ENCODE measurements around the gene NRL. TPM values are rescaled to one million over a fixed set of nuclear protein-coding genes. Genes with fewer than 3 reads are reported as not detected.

Gene NRL
- polyA plus RNA-seq, 2 of the 4 experiments (the other 2 are of a cell fraction) = 0.93 to 0.97 TPM

GRCh38 chr14:24067133-24068082 is 47.3 kb downstream of the NRL start:
- FAIRE-seq (no peak), ATAC-seq (no peak)
- CTCF ChIA-PET = interaction anchor here (1.0 to 15.8 kb wide), 6 partner anchors 8 to 364 kb away, joined by 3 to 405 read pairs (median 54); partner anchors contain the start of genes IRF9 and PCK2

GRCh38 chr14:24066496-24067132 is 48.1 kb downstream of the NRL start:
- Histone ChIP-seq H3K4me1 (no peaks in the 10 kb centered on the region), H3K27ac (no peak overlapping the region), H3K4me3 (no peak overlapping the region), H3K9me3 (no peaks in the 10 kb centered on the region), H3K4me2 (no peak overlapping the region)
- ChIA-PET CTCF (interaction anchor here (1.0 to 15.8 kb wide), 5 partner anchors 8 to 365 kb away, joined by 3 to 405 read pairs (median 101); partner anchors contain the start of gene PCK2), POLR2A (no interaction called here)
- no peak for TF ChIP-seq KDM1A (IDR thresholded peaks at IDR 0.05; ENCODE audit: low read depth)
- no peak for TF ChIP-seq MAZ (IDR thresholded peaks at IDR 0.05; ENCODE audit: borderline replicate concordance, low read depth, low read length)
- no peak for TF ChIP-seq ZFP36 (IDR thresholded peaks at IDR 0.05; ENCODE audit: borderline replicate concordance, partially characterized antibody)
- no peak for TF ChIP-seq SREBF2 (IDR thresholded peaks at IDR 0.05)
- TF ChIP-seq JUNB (IDR thresholded peaks at IDR 0.05) = no peak
- TF ChIP-seq BHLHE40 (IDR thresholded peaks at IDR 0.05; ENCODE audit: low read depth, low read length) = no peak
- no peak for TF ChIP-seq RNF2 (IDR thresholded peaks at IDR 0.05; ENCODE audit: borderline replicate concordance, low read depth)
- TF ChIP-seq JUN (IDR thresholded peaks at IDR 0.05) = no peak
- TF ChIP-seq HEYL (CRISPR knock-in tag; IDR thresholded peaks at IDR 0.05) = no peak
- no peak for TF ChIP-seq ELK1 (IDR thresholded peaks at IDR 0.05; ENCODE audit: low read depth, low read length)
- TF ChIP-seq RCOR1 (IDR thresholded peaks at IDR 0.05; ENCODE audit: low read depth, low read length) = no peak
- TF ChIP-seq SMC3 (IDR thresholded peaks at IDR 0.05) = no peak
- TF ChIP-seq HOXB5 (CRISPR knock-in tag; IDR thresholded peaks at IDR 0.05) = no peak
- TF ChIP-seq CHD4 (IDR thresholded peaks at IDR 0.05; ENCODE audit: borderline replicate concordance) = no peak
- no peak for TF ChIP-seq POLR2AphosphoS2 (conservative IDR thresholded peaks at IDR 0.05; ENCODE audit: low read length)
- TF ChIP-seq MAX (IDR thresholded peaks at IDR 0.05) = no peak
- TF ChIP-seq ZNF302 (CRISPR knock-in tag; IDR thresholded peaks at IDR 0.05) = no peak
- WGBS (ENCODE audit: missing lambda C conversion rate) = 68% methylated on average over 8 of the region's 8 CpGs
- FAIRE-seq = no peak
- ATAC-seq = no peak
- DNase-seq (ENCODE audit: low read depth in 1 of 2, low spot score in 1 of 2) = no peak

More at GRCh38 chr14:24067133-24068082, 47.3 kb downstream of the NRL start:
- TF ChIP-seq MYC (IDR thresholded peaks at IDR 0.05; ENCODE audit: borderline replicate concordance, low read length) = no peak
- TF ChIP-seq CEBPB (IDR thresholded peaks at IDR 0.05) = no peak
- TF ChIP-seq PHF8 (IDR thresholded peaks at IDR 0.05; ENCODE audit: borderline replicate concordance, low read depth) = no peak
- no peak for TF ChIP-seq RARB (CRISPR knock-in tag; IDR thresholded peaks at IDR 0.05)
- no peak for TF ChIP-seq BCL3 (IDR thresholded peaks at IDR 0.05)
- Histone ChIP-seq H3K4me3 (no peak overlapping the region), H3K9me3 (no peaks in the 10 kb centered on the region), H3K4me2 (no peak overlapping the region), H3K4me1 (no peaks in the 10 kb centered on the region), H3K27ac (no peak overlapping the region)
- POLR2A ChIA-PET = no interaction called here
- 85% methylated on average over 12 of the region's 12 CpGs for WGBS (ENCODE audit: missing lambda C conversion rate)
- no peak for DNase-seq (ENCODE audit: low read depth in 1 of 2, low spot score in 1 of 2)
